Islet of Langerhans (tissue), 1 donor: Measurements from ENCODE around the gene ICAM3.

Source experiments
- FAIRE-seq: peaks from one replicate; lab custom pipeline; 2011; peaks lifted over from hg19 to GRCh38; lab: Jason Lieb, UNC

The ICAM3 gene

DNA sequence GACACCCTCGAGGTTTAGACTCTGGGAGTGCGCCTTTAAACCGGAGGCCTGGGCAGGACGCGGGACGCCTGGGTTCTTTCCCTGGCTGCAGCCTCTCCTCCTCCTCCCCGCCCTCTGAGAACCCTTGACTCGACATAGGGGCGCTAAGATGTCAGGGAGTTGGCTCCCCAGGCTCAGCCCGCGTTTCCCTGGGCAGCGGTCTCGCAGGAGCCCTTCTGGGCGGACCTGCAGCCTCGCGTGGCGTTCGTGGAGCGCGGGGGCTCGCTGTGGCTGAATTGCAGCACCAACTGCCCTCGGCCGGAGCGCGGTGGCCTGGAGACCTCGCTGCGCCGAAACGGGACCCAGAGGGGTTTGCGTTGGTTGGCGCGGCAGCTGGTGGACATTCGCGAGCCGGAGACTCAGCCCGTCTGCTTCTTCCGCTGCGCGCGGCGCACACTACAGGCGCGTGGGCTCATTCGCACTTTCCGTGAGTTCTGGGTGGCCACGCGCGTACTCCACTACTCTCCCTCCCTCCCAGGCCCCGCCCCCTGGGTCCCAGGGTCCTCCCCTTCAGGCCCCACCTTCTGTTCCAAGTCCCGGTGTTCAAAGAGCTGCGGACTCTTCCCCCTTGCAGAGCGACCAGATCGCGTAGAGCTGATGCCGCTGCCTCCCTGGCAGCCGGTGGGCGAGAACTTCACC is 48.4 kb downstream of the ICAM3 start:
- FAIRE-seq, result no peak

- FAIRE-seq, result no peak
These were observed 49.0 kb downstream of the ICAM3 start for GRCh38 chr19:10290357-10290875.

DNA sequence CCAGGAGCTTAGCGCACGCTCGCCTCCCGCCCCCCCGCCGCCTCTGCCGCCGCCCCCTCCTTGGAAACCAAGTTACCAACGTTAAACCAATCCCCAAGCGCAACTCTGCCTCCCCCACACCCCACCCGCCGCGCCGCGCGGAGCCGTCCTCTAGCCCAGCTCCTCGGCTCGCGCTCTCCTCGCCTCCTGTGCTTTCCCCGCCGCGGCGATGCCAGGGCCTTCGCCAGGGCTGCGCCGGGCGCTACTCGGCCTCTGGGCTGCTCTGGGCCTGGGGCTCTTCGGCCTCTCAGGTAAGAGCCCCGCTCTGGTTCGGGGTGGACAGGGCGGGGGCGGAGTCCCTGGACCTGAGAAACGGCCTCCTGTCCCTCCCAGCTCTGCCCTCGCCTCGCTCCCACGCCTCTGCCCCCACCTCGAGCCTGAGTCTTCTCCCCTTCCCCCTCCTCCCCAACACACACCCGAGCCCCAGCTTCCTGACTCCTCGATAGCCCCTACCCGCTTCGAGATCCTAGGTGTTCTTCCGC is 49.5 kb downstream of the ICAM3 start, which contains the start of gene ICAM5:
ICAM5 (plus strand) TSS at position 117 of the 521 bp plus-strand sequence; CDS start at position 209, 92 bp downstream.
- FAIRE-seq, result no peak

DNA sequence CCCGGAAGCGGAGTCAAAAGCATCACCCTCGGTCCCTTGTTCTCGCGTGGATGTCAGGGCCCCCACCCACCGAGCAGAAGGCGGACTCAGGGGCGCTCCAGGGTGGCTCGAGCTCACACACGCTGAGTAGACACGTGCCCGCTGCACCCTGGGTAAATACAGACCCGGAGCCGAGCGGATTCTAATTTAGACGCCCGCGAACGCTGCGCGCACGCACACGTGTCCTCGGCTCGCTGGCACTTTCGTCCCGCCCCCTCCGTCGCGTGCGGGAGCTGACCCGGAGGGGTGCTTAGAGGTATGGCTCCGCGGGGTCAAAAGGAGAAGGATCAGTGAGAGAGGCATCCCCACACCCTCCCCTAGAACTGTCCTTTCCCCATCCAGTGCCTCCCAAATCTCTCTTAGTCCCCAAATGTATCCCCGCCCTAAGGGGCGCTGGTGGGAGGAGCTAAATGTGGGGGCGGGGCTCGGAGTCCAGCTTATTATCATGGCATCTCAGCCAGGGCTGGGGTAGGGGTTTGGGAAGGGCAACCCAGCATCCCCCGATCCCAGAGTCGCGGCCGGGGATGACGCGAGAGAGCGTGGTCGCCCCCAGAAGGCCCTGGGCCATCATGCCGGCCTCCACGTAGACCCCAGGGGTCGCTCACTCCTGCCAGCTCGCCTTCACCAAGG is 50.1 kb downstream of the ICAM3 start:
- no peak for FAIRE-seq

DNA sequence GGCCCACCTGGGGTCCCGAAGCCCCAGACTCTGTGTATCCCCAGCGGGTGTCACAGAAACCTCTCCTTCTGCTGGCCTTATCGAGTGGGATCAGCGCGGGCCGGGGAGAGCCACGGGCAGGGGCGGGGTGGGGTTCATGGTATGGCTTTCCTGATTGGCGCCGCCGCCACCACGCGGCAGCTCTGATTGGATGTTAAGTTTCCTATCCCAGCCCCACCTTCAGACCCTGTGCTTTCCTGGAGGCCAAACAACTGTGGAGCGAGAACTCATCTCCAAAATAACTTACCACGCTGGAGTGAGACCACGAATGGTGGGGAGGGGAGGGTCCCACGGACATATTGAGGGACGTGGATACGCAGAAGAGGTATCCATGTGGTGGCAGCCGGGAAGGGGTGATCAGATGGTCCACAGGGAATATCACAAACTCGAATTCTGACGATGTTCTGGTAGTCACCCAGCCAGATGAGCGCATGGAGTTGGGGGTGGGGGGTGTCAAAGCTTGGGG is 50.7 kb downstream of the ICAM3 start:
- FAIRE-seq, result no peak

GRCh38 chr19:10286803-10287737 is 52.4 kb downstream of the ICAM3 start, which contains the start of gene ICAM4:
TSS of gene ICAM4 (plus strand) at chr19:10286955. CDS start at chr19:10287013, 58 bp downstream.
- no peak for FAIRE-seq

DNA sequence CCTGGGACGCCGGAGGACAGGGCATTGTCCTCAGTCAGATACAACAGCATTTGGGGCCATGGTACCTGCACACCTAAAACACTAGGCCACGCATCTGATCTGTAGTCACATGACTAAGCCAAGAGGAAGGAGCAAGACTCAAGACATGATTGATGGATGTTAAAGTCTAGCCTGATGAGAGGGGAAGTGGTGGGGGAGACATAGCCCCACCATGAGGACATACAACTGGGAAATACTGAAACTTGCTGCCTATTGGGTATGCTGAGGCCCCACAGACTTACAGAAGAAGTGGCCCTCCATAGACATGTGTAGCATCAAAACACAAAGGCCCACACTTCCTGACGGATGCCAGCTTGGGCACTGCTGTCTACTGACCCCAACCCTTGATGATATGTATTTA is 54.0 kb downstream of the ICAM3 start:
- FAIRE-seq, result no peak

DNA sequence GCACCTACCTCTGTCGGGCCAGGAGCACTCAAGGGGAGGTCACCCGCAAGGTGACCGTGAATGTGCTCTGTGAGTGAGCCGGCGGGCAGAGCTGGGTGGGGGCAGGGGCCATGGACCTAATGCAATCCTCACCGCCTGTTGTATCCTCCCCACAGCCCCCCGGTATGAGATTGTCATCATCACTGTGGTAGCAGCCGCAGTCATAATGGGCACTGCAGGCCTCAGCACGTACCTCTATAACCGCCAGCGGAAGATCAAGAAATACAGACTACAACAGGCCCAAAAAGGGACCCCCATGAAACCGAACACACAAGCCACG is 54.5 kb downstream of the ICAM3 start:
- FAIRE-seq, result no peak

- FAIRE-seq, result no peak
These were observed 55.1 kb downstream of the ICAM3 start for GRCh38 chr19:10284065-10284959.
